A549 (cell line): ENCODE measurements around the gene CCDC57. TPM values are rescaled to one million over a fixed set of nuclear protein-coding genes. Genes with fewer than 3 reads are reported as not detected.

Experiments
- ATAC-seq, 2 experiments: fragments of 200-7000 bp in 1 of 2; fragments of >200 bp in 1 of 2; cut with Nextera tagmentation in 1 of 2; cut with Tn5 transposase in 1 of 2; 3 replicates each; pipeline versions ENCODE4 v1.8.0 to v1.9.1; 2018 to 2020; ENCODE audit warnings: mild to moderate bottlenecking in 1 of 2, moderate library complexity in 1 of 2
- CTCF ChIA-PET: fragments of 300-600 bp; sonication (Branson Sonifier 250); formaldehyde crosslinking; extraction: SDS; loops from one replicate; lab custom pipeline; 2021; ENCODE audit warnings: antibody characterized with exemption, inconsistent platforms; lab: Yijun Ruan, JAX
- POLR2A ChIA-PET: fragments of 350-600 bp; formaldehyde crosslinking; extraction: SDS; loops from one replicate; lab custom pipeline; 2021; ENCODE audit warnings: antibody characterized with exemption, inconsistent platforms; lab: Yijun Ruan, JAX
- DNase-seq, 2 experiments: peaks; one replicate each; pipeline versions ENCODE4 v3.0.0 to v3.0.0-alpha.2; 2011 to 2016; ENCODE audit warnings: low read depth in 1 of 2, low spot score in 1 of 2
- FAIRE-seq: peaks from 2 replicates; lab custom pipeline; 2011; peaks lifted over from hg19 to GRCh38; lab: Jason Lieb, UNC
- H3K27ac ChIP-seq, 2 experiments: fragments of >200 bp; sonication (Bioruptor Twin); formaldehyde crosslinking; 3 replicates each; pipeline ENCODE4 v1.5.1; 2016 to 2017
- H3K4me1 ChIP-seq: fragments of >200 bp; sonication (Bioruptor Twin); formaldehyde crosslinking; 3 replicates; pipeline ENCODE4 v1.6.1; 2016
- H3K4me2 ChIP-seq: fragments of >200 bp; sonication (Bioruptor Twin); formaldehyde crosslinking; 3 replicates; pipeline ENCODE4 v1.6.1; 2016
- H3K4me3 ChIP-seq: fragments of >200 bp; sonication (Bioruptor Twin); formaldehyde crosslinking; 3 replicates; pipeline ENCODE4 v1.5.1; 2016
- H3K9me3 ChIP-seq: fragments of >200 bp; sonication (Bioruptor Twin); formaldehyde crosslinking; 3 replicates; pipeline ENCODE4 v1.6.1; 2016
- ATOH8 ChIP-seq: fragments of 250-450 bp; sonication (Bioruptor Pico); IDR thresholded peaks from 2 replicates; pipeline ENCODE4 v1.5.0; 2020; ENCODE audit warnings: low read depth, mild to moderate bottlenecking, moderate library complexity
- BHLHE40 ChIP-seq: IDR thresholded peaks from 2 replicates; pipeline ENCODE4 v1.6.1; 2012; ENCODE audit warnings: low read depth, low read length, inconsistent platforms
- CBX8 ChIP-seq: fragments of 200-600 bp; sonication (generic); IDR thresholded peaks from 2 replicates; pipeline ENCODE4 v1.6.1; 2016
- CEBPB ChIP-seq, 2 experiments: fragments of >200 bp in 1 of 2; sonication (Bioruptor Twin) in 1 of 2; formaldehyde crosslinking in 1 of 2; IDR thresholded peaks; 2 replicates each; pipeline ENCODE4 v1.6.1; 2012 to 2016
- CHD2 ChIP-seq: fragments of 150-350 bp; IDR thresholded peaks from 2 replicates; pipeline ENCODE4 v1.6.1; 2014; ENCODE audit warnings: low read length; ENCODE audit not compliant: partially characterized antibody
- EHF ChIP-seq: fragments of 250-450 bp; sonication (Bioruptor Pico); IDR thresholded peaks from 2 replicates; pipeline ENCODE4 v1.5.0; 2020; ENCODE audit warnings: mild to moderate bottlenecking
- ESRRA ChIP-seq: fragments of 150-350 bp; IDR thresholded peaks from 2 replicates; pipeline ENCODE4 v1.6.1; 2014; ENCODE audit warnings: mild to moderate bottlenecking, low read length, borderline replicate concordance
- FOSB ChIP-seq: fragments of 250-450 bp; sonication (Bioruptor Pico); IDR thresholded peaks from 2 replicates; pipeline ENCODE4 v1.5.0; 2020; ENCODE audit warnings: mild to moderate bottlenecking, moderate library complexity
- FOSL2 ChIP-seq, 2 experiments: fragments of 450-650 bp in 1 of 2; fragments of >200 bp in 1 of 2; sonication (Bioruptor Twin) in 1 of 2; formaldehyde crosslinking; IDR thresholded peaks; 2 replicates each; pipeline versions ENCODE4 v1.5.0 to v1.6.1; 2016 to 2020; ENCODE audit warnings: mild to moderate bottlenecking in 1 of 2, moderate library complexity in 1 of 2
- GATA3 ChIP-seq: IDR thresholded peaks from 2 replicates; pipeline ENCODE4 v1.6.1; 2012; ENCODE audit warnings: borderline replicate concordance
- HMGXB4 ChIP-seq: fragments of 250-450 bp; sonication (Bioruptor Pico); IDR thresholded peaks from 2 replicates; pipeline ENCODE4 v1.5.0; 2021; ENCODE audit warnings: mild to moderate bottlenecking, moderate library complexity, borderline replicate concordance
- HOXB13 ChIP-seq: fragments of 250-450 bp; sonication (Bioruptor Pico); IDR thresholded peaks from 2 replicates; pipeline ENCODE4 v1.5.0; 2020; ENCODE audit warnings: low read depth, mild to moderate bottlenecking, moderate library complexity
- HOXB5 ChIP-seq: fragments of 250-450 bp; sonication (Bioruptor Pico); IDR thresholded peaks from 2 replicates; pipeline ENCODE4 v1.5.0; 2020; ENCODE audit warnings: mild to moderate bottlenecking, moderate library complexity
- JUN ChIP-seq, 2 experiments: fragments of >200 bp; sonication (Bioruptor Twin); formaldehyde crosslinking; IDR thresholded peaks; 2 replicates in 1 of 2; 3 replicates in 1 of 2; pipeline ENCODE4 v1.6.1; 2016 to 2017
- JUNB ChIP-seq: fragments of >200 bp; sonication (Bioruptor Twin); formaldehyde crosslinking; IDR thresholded peaks from 2 replicates; pipeline ENCODE4 v1.6.1; 2016
- KDM5A ChIP-seq: fragments of 200-600 bp; sonication (generic); IDR thresholded peaks from 2 replicates; pipeline ENCODE4 v1.6.1; 2016; ENCODE audit warnings: antibody characterized with exemption, mild to moderate bottlenecking
- MAFK ChIP-seq: fragments of 450-650 bp; IDR thresholded peaks from 2 replicates; pipeline ENCODE4 v1.6.1; 2014; ENCODE audit not compliant: partially characterized antibody
- MYC ChIP-seq: IDR thresholded peaks from 2 replicates; pipeline ENCODE4 v1.6.1; 2012; ENCODE audit warnings: mild to moderate bottlenecking, inconsistent platforms, low read length, improper control_type of control experiment, borderline replicate concordance
- NFE2L2 ChIP-seq: fragments of 150-350 bp; conservative IDR thresholded peaks from 2 replicates; pipeline ENCODE4 v1.6.1; 2014; ENCODE audit warnings: low read length
- POLR2A ChIP-seq: IDR thresholded peaks from 2 replicates; pipeline ENCODE4 v1.6.1; 2012; ENCODE audit warnings: mild to moderate bottlenecking, low read length
- RARB ChIP-seq: fragments of 250-450 bp; sonication (Bioruptor Pico); IDR thresholded peaks from 2 replicates; pipeline ENCODE4 v1.8.0; 2021; ENCODE audit warnings: mild to moderate bottlenecking, moderate library complexity
- RCOR1 ChIP-seq: fragments of 150-350 bp; IDR thresholded peaks from 2 replicates; pipeline ENCODE4 v1.6.1; 2014; ENCODE audit warnings: antibody characterized with exemption, low read length, low read depth
- SMC3 ChIP-seq: fragments of >200 bp; sonication (Bioruptor Twin); formaldehyde crosslinking; IDR thresholded peaks from 3 replicates; pipeline ENCODE4 v1.6.1; 2018; ENCODE audit warnings: inconsistent platforms
- TFCP2L1 ChIP-seq: fragments of 250-450 bp; sonication (Bioruptor Pico); IDR thresholded peaks from 2 replicates; pipeline ENCODE4 v1.5.0; 2021; ENCODE audit warnings: mild to moderate bottlenecking
- TP53 ChIP-seq: fragments of 250-450 bp; sonication (Bioruptor Pico); IDR thresholded peaks from 2 replicates; pipeline ENCODE4 v1.5.0; 2021; ENCODE audit warnings: mild to moderate bottlenecking, moderate library complexity
- ZC3H11A ChIP-seq: fragments of 450-650 bp; IDR thresholded peaks from 2 replicates; pipeline ENCODE4 v1.6.1; 2014; ENCODE audit warnings: antibody characterized with exemption, mild to moderate bottlenecking
- ZNF302 ChIP-seq: fragments of 250-450 bp; sonication (Bioruptor Pico); IDR thresholded peaks from 2 replicates; pipeline ENCODE4 v1.9.0; 2021; ENCODE audit warnings: inconsistent platforms, mild to moderate bottlenecking, moderate library complexity
- ZSCAN20 ChIP-seq: fragments of 250-450 bp; sonication (Bioruptor Pico); IDR thresholded peaks from 2 replicates; pipeline ENCODE4 v1.8.0; 2022; ENCODE audit warnings: mild to moderate bottlenecking, moderate library complexity
- WGBS: methylation state at CpG from one replicate; pipeline ENCODE4 v1.1.6; 2017; ENCODE audit errors: missing lambda C conversion rate; 5-methylcytosine and 5-hydroxymethylcytosine counted together
- polyA plus RNA-seq, 4 experiments: library from polyadenylated mRNA; depleted of rRNA in 3 of 4; stranded (reverse); fragments of >200 nt; fragmentation: RNase III in 1 of 4; extraction: RNeasy Plus Mini Kit Qiagen cat#74134 plus additional on column Dnase treatment in 1 of 4; gene quantifications; 2 replicates in 3 of 4; 3 replicates in 1 of 4; pipeline ENCODE4 v1.2.3, GENCODE V29; 2011 to 2017
- TF ChIP-seq, protein P1 (sequence below): IDR thresholded peaks from 2 replicates; pipeline ENCODE4 v1.6.1; 2012
- TF ChIP-seq, protein P2 (sequence below): IDR thresholded peaks from 2 replicates; pipeline ENCODE4 v1.6.1; 2012; ENCODE audit warnings: low read depth, borderline replicate concordance
- TF ChIP-seq, protein P3 (sequence below): fragments of >200 bp; sonication (Bioruptor Twin); formaldehyde crosslinking; IDR thresholded peaks from 3 replicates; pipeline ENCODE4 v1.5.1; 2016

The CCDC57 gene
- polyA plus RNA-seq, 2 of the 4 experiments (the other 2 are of a cell fraction), result 18.2 to 18.5 TPM

GRCh38 chr17:82090549-82091263 is 121.9 kb downstream of the CCDC57 start:
- TF ChIP-seq, protein P1, sequence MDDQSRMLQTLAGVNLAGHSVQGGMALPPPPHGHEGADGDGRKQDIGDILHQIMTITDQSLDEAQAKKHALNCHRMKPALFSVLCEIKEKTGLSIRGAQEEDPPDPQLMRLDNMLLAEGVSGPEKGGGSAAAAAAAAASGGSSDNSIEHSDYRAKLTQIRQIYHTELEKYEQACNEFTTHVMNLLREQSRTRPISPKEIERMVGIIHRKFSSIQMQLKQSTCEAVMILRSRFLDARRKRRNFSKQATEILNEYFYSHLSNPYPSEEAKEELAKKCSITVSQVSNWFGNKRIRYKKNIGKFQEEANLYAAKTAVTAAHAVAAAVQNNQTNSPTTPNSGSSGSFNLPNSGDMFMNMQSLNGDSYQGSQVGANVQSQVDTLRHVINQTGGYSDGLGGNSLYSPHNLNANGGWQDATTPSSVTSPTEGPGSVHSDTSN, result no peak
- TF ChIP-seq JUNB, result no peak
- TF ChIP-seq TFCP2L1 (CRISPR knock-in tag), result no peak
- no peak for TF ChIP-seq FOSB
- no peak for TF ChIP-seq BHLHE40
- TF ChIP-seq MYC, result no peak
- TF ChIP-seq MAFK, result no peak
- TF ChIP-seq CBX8, result no peak
- no peak for TF ChIP-seq RCOR1
- TF ChIP-seq RARB, result no peak
- TF ChIP-seq ATOH8 (CRISPR knock-in tag), result no peak
- no peak for TF ChIP-seq CEBPB (IDR thresholded peaks at IDR 0.05)
- TF ChIP-seq, protein P2, sequence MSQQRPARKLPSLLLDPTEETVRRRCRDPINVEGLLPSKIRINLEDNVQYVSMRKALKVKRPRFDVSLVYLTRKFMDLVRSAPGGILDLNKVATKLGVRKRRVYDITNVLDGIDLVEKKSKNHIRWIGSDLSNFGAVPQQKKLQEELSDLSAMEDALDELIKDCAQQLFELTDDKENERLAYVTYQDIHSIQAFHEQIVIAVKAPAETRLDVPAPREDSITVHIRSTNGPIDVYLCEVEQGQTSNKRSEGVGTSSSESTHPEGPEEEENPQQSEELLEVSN, result no peak
- no peak for TF ChIP-seq ZC3H11A
- no peak for TF ChIP-seq HOXB13 (CRISPR knock-in tag)
- no peak for TF ChIP-seq HMGXB4
- TF ChIP-seq ZSCAN20 (CRISPR knock-in tag), result no peak
- no peak for TF ChIP-seq EHF (CRISPR knock-in tag)
- no peak for TF ChIP-seq FOSL2 (IDR thresholded peaks at IDR 0.05)
- TF ChIP-seq FOSL2 (CRISPR knock-in tag; IDR thresholded peaks at IDR 0.05), result no peak
- TF ChIP-seq ZNF302, result no peak
- Histone ChIP-seq H3K4me3 (no peak overlapping the region), H3K4me2 (no peak overlapping the region), H3K4me1 (peaks cover 6% of the 10 kb centered on the region), H3K27ac (no peak overlapping the region), H3K9me3 (no peaks in the 10 kb centered on the region)
- 96% methylated on average over 21 of the region's 29 CpGs for WGBS
- FAIRE-seq, result no peak
- ChIA-PET CTCF (interaction anchor here (1.2 to 3.0 kb wide), 4 partner anchors 12 to 63 kb away, joined by 4 to 16 read pairs (median 8); partner anchors contain the start of genes DCXR and RAC3), POLR2A (no interaction called here)
- no peak for DNase-seq
- no peak for ATAC-seq

DNA sequence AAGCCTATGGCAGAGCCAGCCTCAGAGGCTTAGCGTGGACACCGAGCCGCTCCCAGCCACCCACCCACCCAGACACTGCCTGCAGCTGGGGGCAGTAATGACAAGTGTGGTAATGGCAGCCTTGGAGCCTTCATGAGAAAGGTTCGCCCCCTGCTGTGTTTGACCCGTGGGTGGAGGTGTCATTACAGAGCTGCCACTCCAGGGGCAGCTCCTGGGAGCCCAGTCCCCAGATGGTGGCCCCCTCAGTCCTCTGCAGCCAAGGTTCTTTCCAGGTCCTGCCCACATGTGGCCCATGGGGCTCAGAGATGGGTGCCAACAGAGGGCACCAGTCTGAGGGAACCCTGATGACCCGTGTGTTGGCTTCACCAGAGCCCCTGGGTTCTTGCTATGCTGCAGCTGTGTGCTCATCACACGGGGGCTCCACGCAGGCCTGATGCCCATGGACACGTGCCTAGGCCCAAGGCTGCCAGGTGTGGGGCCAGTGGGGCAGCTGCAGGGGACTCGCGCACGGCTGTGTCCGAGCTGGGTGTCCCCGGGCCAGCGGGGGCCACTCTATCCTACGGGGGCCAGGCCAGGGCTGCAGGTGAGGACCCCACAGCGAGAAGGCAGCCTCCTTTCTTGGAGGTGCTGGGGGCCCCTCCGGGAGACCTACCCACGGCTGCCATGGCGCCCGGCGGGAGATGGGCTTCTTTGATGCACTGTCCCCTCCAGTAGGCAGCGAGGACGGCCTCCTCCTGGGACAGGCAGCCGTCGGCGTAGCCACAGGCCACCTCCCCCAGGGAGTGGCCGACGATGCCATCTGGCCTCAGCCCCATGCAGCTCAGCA is 122.7 kb downstream of the CCDC57 start:
- FAIRE-seq, result no peak
- ChIA-PET CTCF (interaction anchor here (0.9 to 3.0 kb wide), 6 partner anchors 8 to 62 kb away, joined by 3 to 16 read pairs (median 5); partner anchors contain the start of genes DCXR, FASN and RAC3), POLR2A (no interaction called here)
- Histone ChIP-seq H3K4me3 (no peak overlapping the region), H3K9me3 (no peaks in the 10 kb centered on the region), H3K4me1 (no peaks in the 10 kb centered on the region), H3K4me2 (no peak overlapping the region), H3K27ac (no peak overlapping the region)
- no peak for DNase-seq
- 90% methylated on average over 28 of the region's 29 CpGs for WGBS
- ATAC-seq, result no peak; a peak in 1 of 6 replicates
- no peak for TF ChIP-seq TP53 (CRISPR knock-in tag)
- TF ChIP-seq, protein P3, sequence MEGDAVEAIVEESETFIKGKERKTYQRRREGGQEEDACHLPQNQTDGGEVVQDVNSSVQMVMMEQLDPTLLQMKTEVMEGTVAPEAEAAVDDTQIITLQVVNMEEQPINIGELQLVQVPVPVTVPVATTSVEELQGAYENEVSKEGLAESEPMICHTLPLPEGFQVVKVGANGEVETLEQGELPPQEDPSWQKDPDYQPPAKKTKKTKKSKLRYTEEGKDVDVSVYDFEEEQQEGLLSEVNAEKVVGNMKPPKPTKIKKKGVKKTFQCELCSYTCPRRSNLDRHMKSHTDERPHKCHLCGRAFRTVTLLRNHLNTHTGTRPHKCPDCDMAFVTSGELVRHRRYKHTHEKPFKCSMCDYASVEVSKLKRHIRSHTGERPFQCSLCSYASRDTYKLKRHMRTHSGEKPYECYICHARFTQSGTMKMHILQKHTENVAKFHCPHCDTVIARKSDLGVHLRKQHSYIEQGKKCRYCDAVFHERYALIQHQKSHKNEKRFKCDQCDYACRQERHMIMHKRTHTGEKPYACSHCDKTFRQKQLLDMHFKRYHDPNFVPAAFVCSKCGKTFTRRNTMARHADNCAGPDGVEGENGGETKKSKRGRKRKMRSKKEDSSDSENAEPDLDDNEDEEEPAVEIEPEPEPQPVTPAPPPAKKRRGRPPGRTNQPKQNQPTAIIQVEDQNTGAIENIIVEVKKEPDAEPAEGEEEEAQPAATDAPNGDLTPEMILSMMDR, result no peak
- TF ChIP-seq GATA3, result no peak
- TF ChIP-seq JUN (IDR thresholded peaks at IDR 0.05), result no peak; a peak in 1 of 5 replicates
- TF ChIP-seq POLR2A, result no peak
- no peak for TF ChIP-seq NFE2L2
- TF ChIP-seq SMC3, result no peak
- no peak for TF ChIP-seq EHF (CRISPR knock-in tag)
- no peak for TF ChIP-seq HOXB5 (CRISPR knock-in tag)
- TF ChIP-seq ZC3H11A, result no peak
- TF ChIP-seq ESRRA, result no peak
- TF ChIP-seq CHD2, result no peak
- TF ChIP-seq KDM5A, result no peak
